ENCODE results near the gene MTMR10. TPM values are rescaled to one million over a fixed set of nuclear protein-coding genes. Genes with fewer than 3 reads are reported as not detected.

MTMR10 gene
- total and polyA plus RNA-seq, 2 experiments from 2014 or later, result 4.3 to 11.3 TPM

DNA sequence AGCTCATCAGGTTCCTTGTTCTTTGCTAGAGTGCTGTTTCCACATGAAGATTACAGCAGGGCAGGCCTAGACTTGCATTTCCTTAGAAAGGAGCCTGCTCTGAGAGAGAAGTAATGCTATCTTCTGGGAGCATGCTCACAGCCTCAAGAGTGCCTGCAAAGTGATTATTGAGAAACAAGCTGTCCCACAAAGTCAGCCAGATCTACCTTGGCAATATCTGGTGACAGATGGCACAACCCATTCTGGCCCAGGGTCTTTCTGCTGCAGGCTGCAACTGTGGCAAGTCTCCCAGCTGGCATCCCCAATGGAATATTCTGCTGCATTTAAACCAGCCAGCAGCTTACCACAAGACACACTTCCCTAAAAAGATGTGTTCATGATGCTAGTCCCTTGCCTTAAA, 29.3 kb downstream of the MTMR10 start:
- TF ChIP-seq JUNB (IDR thresholded peaks at IDR 0.05; ENCODE audit: unreplicated experiment), result no peak
- no peak for TF ChIP-seq ZNF331 (CRISPR knock-in tag; IDR thresholded peaks at IDR 0.05; ENCODE audit: low read depth)
- TF ChIP-seq POLR2AphosphoS5 (IDR thresholded peaks at IDR 0.05; ENCODE audit: low read depth), result no peak
- TF ChIP-seq CREB1 (CRISPR knock-in tag; IDR thresholded peaks at IDR 0.05; ENCODE audit: low read depth), result no peak
- TF ChIP-seq NANOG (IDR thresholded peaks at IDR 0.05; ENCODE audit: borderline replicate concordance), result no peak
- TF ChIP-seq, protein P1, sequence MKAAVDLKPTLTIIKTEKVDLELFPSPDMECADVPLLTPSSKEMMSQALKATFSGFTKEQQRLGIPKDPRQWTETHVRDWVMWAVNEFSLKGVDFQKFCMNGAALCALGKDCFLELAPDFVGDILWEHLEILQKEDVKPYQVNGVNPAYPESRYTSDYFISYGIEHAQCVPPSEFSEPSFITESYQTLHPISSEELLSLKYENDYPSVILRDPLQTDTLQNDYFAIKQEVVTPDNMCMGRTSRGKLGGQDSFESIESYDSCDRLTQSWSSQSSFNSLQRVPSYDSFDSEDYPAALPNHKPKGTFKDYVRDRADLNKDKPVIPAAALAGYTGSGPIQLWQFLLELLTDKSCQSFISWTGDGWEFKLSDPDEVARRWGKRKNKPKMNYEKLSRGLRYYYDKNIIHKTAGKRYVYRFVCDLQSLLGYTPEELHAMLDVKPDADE (IDR thresholded peaks at IDR 0.05), result no peak
- no peak for TF ChIP-seq ZNF114 (CRISPR knock-in tag; IDR thresholded peaks at IDR 0.05)
- TF ChIP-seq, protein P2, sequence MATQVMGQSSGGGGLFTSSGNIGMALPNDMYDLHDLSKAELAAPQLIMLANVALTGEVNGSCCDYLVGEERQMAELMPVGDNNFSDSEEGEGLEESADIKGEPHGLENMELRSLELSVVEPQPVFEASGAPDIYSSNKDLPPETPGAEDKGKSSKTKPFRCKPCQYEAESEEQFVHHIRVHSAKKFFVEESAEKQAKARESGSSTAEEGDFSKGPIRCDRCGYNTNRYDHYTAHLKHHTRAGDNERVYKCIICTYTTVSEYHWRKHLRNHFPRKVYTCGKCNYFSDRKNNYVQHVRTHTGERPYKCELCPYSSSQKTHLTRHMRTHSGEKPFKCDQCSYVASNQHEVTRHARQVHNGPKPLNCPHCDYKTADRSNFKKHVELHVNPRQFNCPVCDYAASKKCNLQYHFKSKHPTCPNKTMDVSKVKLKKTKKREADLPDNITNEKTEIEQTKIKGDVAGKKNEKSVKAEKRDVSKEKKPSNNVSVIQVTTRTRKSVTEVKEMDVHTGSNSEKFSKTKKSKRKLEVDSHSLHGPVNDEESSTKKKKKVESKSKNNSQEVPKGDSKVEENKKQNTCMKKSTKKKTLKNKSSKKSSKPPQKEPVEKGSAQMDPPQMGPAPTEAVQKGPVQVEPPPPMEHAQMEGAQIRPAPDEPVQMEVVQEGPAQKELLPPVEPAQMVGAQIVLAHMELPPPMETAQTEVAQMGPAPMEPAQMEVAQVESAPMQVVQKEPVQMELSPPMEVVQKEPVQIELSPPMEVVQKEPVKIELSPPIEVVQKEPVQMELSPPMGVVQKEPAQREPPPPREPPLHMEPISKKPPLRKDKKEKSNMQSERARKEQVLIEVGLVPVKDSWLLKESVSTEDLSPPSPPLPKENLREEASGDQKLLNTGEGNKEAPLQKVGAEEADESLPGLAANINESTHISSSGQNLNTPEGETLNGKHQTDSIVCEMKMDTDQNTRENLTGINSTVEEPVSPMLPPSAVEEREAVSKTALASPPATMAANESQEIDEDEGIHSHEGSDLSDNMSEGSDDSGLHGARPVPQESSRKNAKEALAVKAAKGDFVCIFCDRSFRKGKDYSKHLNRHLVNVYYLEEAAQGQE (IDR thresholded peaks at IDR 0.05; ENCODE audit: unreplicated experiment), result no peak
- TF ChIP-seq, protein P3, sequence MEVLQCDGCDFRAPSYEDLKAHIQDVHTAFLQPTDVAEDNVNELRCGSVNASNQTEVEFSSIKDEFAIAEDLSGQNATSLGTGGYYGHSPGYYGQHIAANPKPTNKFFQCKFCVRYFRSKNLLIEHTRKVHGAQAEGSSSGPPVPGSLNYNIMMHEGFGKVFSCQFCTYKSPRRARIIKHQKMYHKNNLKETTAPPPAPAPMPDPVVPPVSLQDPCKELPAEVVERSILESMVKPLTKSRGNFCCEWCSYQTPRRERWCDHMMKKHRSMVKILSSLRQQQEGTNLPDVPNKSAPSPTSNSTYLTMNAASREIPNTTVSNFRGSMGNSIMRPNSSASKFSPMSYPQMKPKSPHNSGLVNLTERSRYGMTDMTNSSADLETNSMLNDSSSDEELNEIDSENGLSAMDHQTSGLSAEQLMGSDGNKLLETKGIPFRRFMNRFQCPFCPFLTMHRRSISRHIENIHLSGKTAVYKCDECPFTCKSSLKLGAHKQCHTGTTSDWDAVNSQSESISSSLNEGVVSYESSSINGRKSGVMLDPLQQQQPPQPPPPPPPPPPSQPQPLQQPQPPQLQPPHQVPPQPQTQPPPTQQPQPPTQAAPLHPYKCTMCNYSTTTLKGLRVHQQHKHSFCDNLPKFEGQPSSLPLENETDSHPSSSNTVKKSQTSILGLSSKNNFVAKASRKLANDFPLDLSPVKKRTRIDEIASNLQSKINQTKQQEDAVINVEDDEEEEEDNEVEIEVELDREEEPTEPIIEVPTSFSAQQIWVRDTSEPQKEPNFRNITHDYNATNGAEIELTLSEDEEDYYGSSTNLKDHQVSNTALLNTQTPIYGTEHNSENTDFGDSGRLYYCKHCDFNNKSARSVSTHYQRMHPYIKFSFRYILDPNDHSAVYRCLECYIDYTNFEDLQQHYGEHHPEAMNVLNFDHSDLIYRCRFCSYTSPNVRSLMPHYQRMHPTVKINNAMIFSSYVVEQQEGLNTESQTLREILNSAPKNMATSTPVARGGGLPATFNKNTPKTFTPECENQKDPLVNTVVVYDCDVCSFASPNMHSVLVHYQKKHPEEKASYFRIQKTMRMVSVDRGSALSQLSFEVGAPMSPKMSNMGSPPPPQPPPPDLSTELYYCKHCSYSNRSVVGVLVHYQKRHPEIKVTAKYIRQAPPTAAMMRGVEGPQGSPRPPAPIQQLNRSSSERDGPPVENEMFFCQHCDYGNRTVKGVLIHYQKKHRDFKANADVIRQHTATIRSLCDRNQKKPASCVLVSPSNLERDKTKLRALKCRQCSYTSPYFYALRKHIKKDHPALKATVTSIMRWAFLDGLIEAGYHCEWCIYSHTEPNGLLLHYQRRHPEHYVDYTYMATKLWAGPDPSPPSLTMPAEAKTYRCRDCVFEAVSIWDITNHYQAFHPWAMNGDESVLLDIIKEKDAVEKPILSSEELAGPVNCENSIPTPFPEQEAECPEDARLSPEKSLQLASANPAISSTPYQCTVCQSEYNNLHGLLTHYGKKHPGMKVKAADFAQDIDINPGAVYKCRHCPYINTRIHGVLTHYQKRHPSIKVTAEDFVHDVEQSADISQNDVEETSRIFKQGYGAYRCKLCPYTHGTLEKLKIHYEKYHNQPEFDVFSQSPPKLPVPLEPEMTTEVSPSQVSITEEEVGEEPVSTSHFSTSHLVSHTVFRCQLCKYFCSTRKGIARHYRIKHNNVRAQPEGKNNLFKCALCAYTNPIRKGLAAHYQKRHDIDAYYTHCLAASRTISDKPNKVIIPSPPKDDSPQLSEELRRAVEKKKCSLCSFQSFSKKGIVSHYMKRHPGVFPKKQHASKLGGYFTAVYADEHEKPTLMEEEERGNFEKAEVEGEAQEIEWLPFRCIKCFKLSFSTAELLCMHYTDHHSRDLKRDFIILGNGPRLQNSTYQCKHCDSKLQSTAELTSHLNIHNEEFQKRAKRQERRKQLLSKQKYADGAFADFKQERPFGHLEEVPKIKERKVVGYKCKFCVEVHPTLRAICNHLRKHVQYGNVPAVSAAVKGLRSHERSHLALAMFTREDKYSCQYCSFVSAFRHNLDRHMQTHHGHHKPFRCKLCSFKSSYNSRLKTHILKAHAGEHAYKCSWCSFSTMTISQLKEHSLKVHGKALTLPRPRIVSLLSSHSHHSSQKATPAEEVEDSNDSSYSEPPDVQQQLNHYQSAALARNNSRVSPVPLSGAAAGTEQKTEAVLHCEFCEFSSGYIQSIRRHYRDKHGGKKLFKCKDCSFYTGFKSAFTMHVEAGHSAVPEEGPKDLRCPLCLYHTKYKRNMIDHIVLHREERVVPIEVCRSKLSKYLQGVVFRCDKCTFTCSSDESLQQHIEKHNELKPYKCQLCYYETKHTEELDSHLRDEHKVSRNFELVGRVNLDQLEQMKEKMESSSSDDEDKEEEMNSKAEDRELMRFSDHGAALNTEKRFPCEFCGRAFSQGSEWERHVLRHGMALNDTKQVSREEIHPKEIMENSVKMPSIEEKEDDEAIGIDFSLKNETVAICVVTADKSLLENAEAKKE (CRISPR knock-in tag; IDR thresholded peaks at IDR 0.05), result no peak
- no peak for TF ChIP-seq EZH2 (IDR thresholded peaks at IDR 0.05; ENCODE audit: low read depth, unreplicated experiment)
- no peak for TF ChIP-seq STAT1 (IDR thresholded peaks at IDR 0.05; ENCODE audit: unreplicated experiment)
- TF ChIP-seq EZH2phosphoT487 (IDR thresholded peaks at IDR 0.05; ENCODE audit: unreplicated experiment), result no peak
- TF ChIP-seq, protein P4, sequence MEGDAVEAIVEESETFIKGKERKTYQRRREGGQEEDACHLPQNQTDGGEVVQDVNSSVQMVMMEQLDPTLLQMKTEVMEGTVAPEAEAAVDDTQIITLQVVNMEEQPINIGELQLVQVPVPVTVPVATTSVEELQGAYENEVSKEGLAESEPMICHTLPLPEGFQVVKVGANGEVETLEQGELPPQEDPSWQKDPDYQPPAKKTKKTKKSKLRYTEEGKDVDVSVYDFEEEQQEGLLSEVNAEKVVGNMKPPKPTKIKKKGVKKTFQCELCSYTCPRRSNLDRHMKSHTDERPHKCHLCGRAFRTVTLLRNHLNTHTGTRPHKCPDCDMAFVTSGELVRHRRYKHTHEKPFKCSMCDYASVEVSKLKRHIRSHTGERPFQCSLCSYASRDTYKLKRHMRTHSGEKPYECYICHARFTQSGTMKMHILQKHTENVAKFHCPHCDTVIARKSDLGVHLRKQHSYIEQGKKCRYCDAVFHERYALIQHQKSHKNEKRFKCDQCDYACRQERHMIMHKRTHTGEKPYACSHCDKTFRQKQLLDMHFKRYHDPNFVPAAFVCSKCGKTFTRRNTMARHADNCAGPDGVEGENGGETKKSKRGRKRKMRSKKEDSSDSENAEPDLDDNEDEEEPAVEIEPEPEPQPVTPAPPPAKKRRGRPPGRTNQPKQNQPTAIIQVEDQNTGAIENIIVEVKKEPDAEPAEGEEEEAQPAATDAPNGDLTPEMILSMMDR (conservative IDR thresholded peaks at IDR 0.05; ENCODE audit: low read depth in 2 of 2), result no peak
- no peaks in the 10 kb centered on the region; the same call in 1 of the 2 replicates for H3K36me3 ChIP-seq (ENCODE audit: insufficient read depth)
- no peak overlapping the region for H3K4me3 ChIP-seq
- DNase-seq (ENCODE audit: low spot score) (no peak), ATAC-seq (no peak)
- H3K9me2 ChIP-seq (ENCODE audit: insufficient read depth), result no peaks in the 10 kb centered on the region
- H4K20me1 ChIP-seq (replicated peaks; ENCODE audit: insufficient read depth), result no peaks in the 10 kb centered on the region
- Mint-ChIP-seq H3K9me3 (no peaks in the 10 kb centered on the region), H3K4me3 (no peak overlapping the region), H3K27me3 (ENCODE audit: insufficient read depth, low read depth, poor library complexity) (no peaks in the 10 kb centered on the region), H3K4me1 (peaks cover 9% of the 10 kb centered on the region; the same call in 2 of the 3 replicates), H3K27ac (no peak overlapping the region), H3K36me3 (ENCODE audit: low read depth) (peaks cover 11% of the 10 kb centered on the region)
- no peak overlapping the region for H3K27ac ChIP-seq (ENCODE audit: low read depth)
- no peaks in the 10 kb centered on the region for H3K27me3 ChIP-seq (ENCODE audit: insufficient read depth)
- H3F3A ChIP-seq (replicated peaks; ENCODE audit: low read depth), result no peaks in the 10 kb centered on the region
- no peak overlapping the region for H2AFZ ChIP-seq
- H3K79me2 ChIP-seq (replicated peaks; ENCODE audit: insufficient read depth), result no peaks in the 10 kb centered on the region
- no peak overlapping the region for H3K4me2 ChIP-seq
- no peaks in the 10 kb centered on the region for H3K4me1 ChIP-seq (ENCODE audit: insufficient read depth)
